HepG2 (cell line): ENCODE data around the gene TSPAN11. TPM values are rescaled to one million over a fixed set of nuclear protein-coding genes. Genes with fewer than 3 reads are reported as not detected.

Experiments used
- ATF7-NPFF ChIP-seq: sonication (generic); formaldehyde crosslinking; IDR thresholded peaks from 2 replicates; pipeline ENCODE4 v1.8.1; 2023; ENCODE audit warnings: mild to moderate bottlenecking, low read depth, missing genetic modification reagents, moderate library complexity
- KIAA2018 ChIP-seq: sonication (generic); formaldehyde crosslinking; IDR thresholded peaks from 2 replicates; pipeline ENCODE4 v1.5.0; 2020; ENCODE audit warnings: mild to moderate bottlenecking, missing genetic modification reagents, borderline replicate concordance
- MYNN ChIP-seq: sonication (generic); formaldehyde crosslinking; IDR thresholded peaks from 2 replicates; pipeline ENCODE4 v1.4.0; 2020; ENCODE audit warnings: mild to moderate bottlenecking, low read depth, missing genetic modification reagents
- ZNF124 ChIP-seq: sonication (generic); formaldehyde crosslinking; IDR thresholded peaks from 2 replicates; pipeline ENCODE4 v1.4.0; 2020; ENCODE audit warnings: missing genetic modification reagents
- ZNF253 ChIP-seq: sonication (generic); formaldehyde crosslinking; IDR thresholded peaks from 2 replicates; pipeline ENCODE4 v1.8.0; 2022; ENCODE audit warnings: mild to moderate bottlenecking, missing genetic modification reagents, borderline replicate concordance
- polyA plus RNA-seq, 8 experiments: library from polyadenylated mRNA; depleted of rRNA in 3 of 8; stranded (reverse) in 7 of 8; unstranded in 1 of 8; fragments of >200 nt; fragmentation: Illumina TruSeq in 4 of 8; extraction: Trizol in 4 of 8; gene quantifications; 2 replicates each; pipeline versions ENCODE4 v1.2.1 to v1.2.3, GENCODE V29; 2011 to 2016; ENCODE audit warnings: low read depth in 4 of 8, missing spikeins in 1 of 8, mixed read lengths in 1 of 8; ENCODE audit not compliant: insufficient read depth in 1 of 8
- total RNA-seq, 5 experiments: library from RNA; depleted of rRNA; stranded (reverse); fragments of >200 nt; fragmentation: Illumina TruSeq; extraction: Trizol; gene quantifications; 2 replicates each; pipeline ENCODE4 v1.2.3, GENCODE V29; 2016; ENCODE audit warnings: low read depth in 1 of 5

Gene TSPAN11
- total and polyA plus RNA-seq, 2 of the 13 experiments (the other 11 are each of a cell fraction or from before 2014, with no cell fraction given) = 0.01 to 0.07 TPM

GRCh38 chr12:31005944-31006361 lies 79.4 kb downstream of the TSPAN11 start (continued):
- TF ChIP-seq KIAA2018 (CRISPR knock-in tag) (no peak), ZNF124 (CRISPR knock-in tag) (no peak), ZNF253 (CRISPR knock-in tag) (no peak), ATF7-NPFF (no peak), MYNN (CRISPR knock-in tag) (no peak)
